GM23338 (cell line): Measurements from ENCODE around the gene CRTC1. TPM values are rescaled to one million over a fixed set of nuclear protein-coding genes. Genes with fewer than 3 reads are reported as not detected.

ENCODE experiments used
- ATAC-seq: fragments of 200-7000 bp; cut with Tn5 transposase; 3 replicates; pipeline ENCODE4 v1.9.1; 2020
- DNase-seq: peaks from one replicate; pipeline ENCODE4 v3.0.0-alpha.2; 2015; ENCODE audit warnings: low spot score
- H2AFZ ChIP-seq: fragments of 200-600 bp; sonication (generic); 2 replicates; pipeline ENCODE4 v1.8.0; 2016; ENCODE audit warnings: antibody characterized with exemption, mild to moderate bottlenecking, moderate library complexity
- H3F3A ChIP-seq: fragments of 200-600 bp; sonication (generic); replicated peaks from 2 replicates; pipeline ENCODE4 v1.8.0; 2017; ENCODE audit warnings: antibody characterized with exemption, mixed run types, low read depth
- H3K27ac ChIP-seq: fragments of 200-600 bp; sonication (generic); 2 replicates; pipeline ENCODE4 v1.6.1; 2016; ENCODE audit warnings: low read depth
- H3K27me3 ChIP-seq: fragments of 200-600 bp; sonication (generic); 2 replicates; pipeline ENCODE4 v1.8.0; 2016; ENCODE audit warnings: mild to moderate bottlenecking, mixed run types, moderate library complexity; ENCODE audit not compliant: insufficient read depth
- H3K36me3 ChIP-seq: fragments of 200-600 bp; sonication (generic); 2 replicates; pipeline ENCODE4 v1.8.0; 2016; ENCODE audit warnings: mild to moderate bottlenecking; ENCODE audit not compliant: insufficient read depth
- H3K4me1 ChIP-seq: fragments of 200-600 bp; sonication (generic); 2 replicates; pipeline ENCODE4 v1.8.0; 2016; ENCODE audit warnings: mild to moderate bottlenecking, moderate library complexity; ENCODE audit not compliant: insufficient read depth
- H3K4me2 ChIP-seq: fragments of 200-600 bp; sonication (generic); 2 replicates; pipeline ENCODE4 v1.7.1; 2017; ENCODE audit warnings: mixed run types
- H3K4me3 ChIP-seq: fragments of 200-600 bp; sonication (generic); 2 replicates; pipeline ENCODE4 v1.6.1; 2016; ENCODE audit warnings: mixed run types
- H3K79me2 ChIP-seq: fragments of 200-600 bp; sonication (generic); replicated peaks from 2 replicates; pipeline ENCODE4 v1.8.0; 2017; ENCODE audit warnings: mild to moderate bottlenecking; ENCODE audit not compliant: insufficient read depth
- H3K9me2 ChIP-seq: fragments of 200-600 bp; sonication (generic); 2 replicates; pipeline ENCODE4 v1.8.0; 2017; ENCODE audit not compliant: insufficient read depth
- H4K20me1 ChIP-seq: fragments of 200-600 bp; sonication (generic); replicated peaks from 2 replicates; pipeline ENCODE4 v1.8.0; 2017; ENCODE audit warnings: mild to moderate bottlenecking; ENCODE audit not compliant: insufficient read depth
- H3K27ac Mint-ChIP-seq: 2 replicates; pipeline ENCODE4 v1.8.0; 2020; ENCODE audit warnings: inconsistent platforms, mild to moderate bottlenecking, moderate library complexity, mixed read lengths
- H3K27me3 Mint-ChIP-seq: 3 replicates; pipeline ENCODE4 v1.8.0; 2022; ENCODE audit warnings: low read depth, mild to moderate bottlenecking, moderate library complexity, mixed read lengths, inconsistent platforms; ENCODE audit not compliant: insufficient read depth, poor library complexity
- H3K36me3 Mint-ChIP-seq: 3 replicates; pipeline ENCODE4 v1.8.0; 2021; ENCODE audit warnings: low read depth, mild to moderate bottlenecking, inconsistent platforms, moderate library complexity, mixed read lengths
- H3K4me1 Mint-ChIP-seq: 3 replicates; pipeline ENCODE4 v1.8.0; 2020; ENCODE audit warnings: mild to moderate bottlenecking, inconsistent platforms, mixed read lengths
- H3K4me3 Mint-ChIP-seq: 3 replicates; pipeline ENCODE4 v1.8.0; 2021; ENCODE audit warnings: moderate library complexity, mild to moderate bottlenecking, inconsistent platforms, mixed read lengths
- H3K9me3 Mint-ChIP-seq: 3 replicates; pipeline ENCODE4 v1.8.0; 2020; ENCODE audit warnings: moderate library complexity, mild to moderate bottlenecking, inconsistent platforms, mixed read lengths
- CREB1 ChIP-seq: fragments of 250-450 bp; sonication (Bioruptor Pico); IDR thresholded peaks from 2 replicates; pipeline ENCODE4 v1.5.0; 2020; ENCODE audit warnings: low read depth, mild to moderate bottlenecking, moderate library complexity
- EZH2 ChIP-seq: fragments of 200-600 bp; sonication (generic); IDR thresholded peaks from one replicate; pipeline ENCODE4 v1.8.0; 2017; ENCODE audit warnings: antibody characterized with exemption, mild to moderate bottlenecking, low read depth; ENCODE audit not compliant: unreplicated experiment
- EZH2phosphoT487 ChIP-seq: fragments of 200-600 bp; sonication (generic); IDR thresholded peaks from one replicate; pipeline ENCODE4 v1.8.1; 2018; ENCODE audit warnings: antibody characterized with exemption; ENCODE audit not compliant: unreplicated experiment
- NANOG ChIP-seq: IDR thresholded peaks from 2 replicates; pipeline ENCODE4 v1.6.1; 2016; ENCODE audit warnings: antibody characterized with exemption, borderline replicate concordance
- ZNF114 ChIP-seq: fragments of 250-450 bp; sonication (Bioruptor Pico); IDR thresholded peaks from 2 replicates; pipeline ENCODE4 v1.5.0; 2020; ENCODE audit warnings: mild to moderate bottlenecking, moderate library complexity
- ZNF331 ChIP-seq: fragments of 250-450 bp; sonication (Bioruptor Pico); IDR thresholded peaks from 2 replicates; pipeline ENCODE4 v1.5.0; 2020; ENCODE audit warnings: low read depth, mild to moderate bottlenecking, moderate library complexity
- polyA plus RNA-seq: library from polyadenylated mRNA; unstranded; fragments of >200 nt; fragmentation: Nextera tagmentation; extraction: Ambion mirVana; gene quantifications from 2 replicates; pipeline ENCODE4 v1.2.1, GENCODE V29; 2016
- total RNA-seq: library from RNA; depleted of rRNA; stranded (reverse); fragments of >200 nt; shearing (Covaris generic); gene quantifications from 2 replicates; pipeline ENCODE4 v1.2.3, GENCODE V29; 2014
- TF ChIP-seq, protein P1 (sequence below): IDR thresholded peaks from 2 replicates; pipeline ENCODE4 v1.6.1; 2016; ENCODE audit warnings: antibody characterized with exemption
- TF ChIP-seq, protein P2 (sequence below), 2 experiments: fragments of 200-600 bp in 1 of 2; sonication (generic) in 1 of 2; conservative IDR thresholded peaks; 2 replicates each; pipeline versions ENCODE4 v1.5.1 to v1.6.1; 2016 to 2017; ENCODE audit warnings: antibody characterized with exemption in 2 of 2, low read depth in 2 of 2, mild to moderate bottlenecking in 2 of 2, moderate library complexity in 1 of 2
- TF ChIP-seq, protein P3 (sequence below): IDR thresholded peaks from one replicate; pipeline ENCODE4 v1.6.1; 2018; ENCODE audit warnings: antibody characterized with exemption; ENCODE audit not compliant: unreplicated experiment

CRTC1 gene
- total and polyA plus RNA-seq, 2 experiments from 2014 or later, result 5.4 to 8.4 TPM

DNA sequence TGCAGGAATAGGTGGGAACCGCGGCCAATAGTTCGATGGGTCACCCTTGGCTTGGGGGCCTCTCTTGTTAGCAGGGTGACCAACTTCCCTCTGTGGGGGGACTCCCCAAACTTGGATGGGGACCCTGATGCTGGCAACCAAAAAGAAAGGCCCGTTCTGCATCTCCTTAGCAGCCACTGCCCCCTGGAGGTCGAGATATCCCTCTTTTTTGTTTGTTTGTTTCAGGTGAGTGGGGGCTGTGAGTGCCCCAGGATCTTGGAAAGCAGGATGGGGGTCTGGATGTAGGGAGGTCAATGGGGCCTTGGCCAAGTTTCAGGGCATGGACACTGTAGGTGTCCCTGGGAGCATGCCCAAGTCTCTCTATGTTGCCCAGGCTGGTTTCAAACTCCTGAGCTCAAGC, 7.7 kb upstream of the CRTC1 start:
- ATAC-seq, result peak; percentile 27
- Histone ChIP-seq H3K4me2 (no peak overlapping the region), H3K4me3 (no peak overlapping the region), H3F3A (peaks cover 23% of the 10 kb centered on the region), H3K27me3 (no peaks in the 10 kb centered on the region), H3K36me3 (no peaks in the 10 kb centered on the region), H4K20me1 (no peaks in the 10 kb centered on the region), H3K79me2 (no peaks in the 10 kb centered on the region), H3K27ac (no peak overlapping the region), H2AFZ (no peak overlapping the region), H3K4me1 (peaks cover 16% of the 10 kb centered on the region), H3K9me2 (no peaks in the 10 kb centered on the region)
- Mint-ChIP-seq H3K4me1 (peaks cover 24% of the 10 kb centered on the region), H3K36me3 (no peaks in the 10 kb centered on the region), H3K27me3 (peaks cover 20% of the 10 kb centered on the region), H3K9me3 (no peaks in the 10 kb centered on the region), H3K4me3 (no peak overlapping the region), H3K27ac (no peak overlapping the region)
- DNase-seq, result peak; percentile 84
- TF ChIP-seq, protein P1, sequence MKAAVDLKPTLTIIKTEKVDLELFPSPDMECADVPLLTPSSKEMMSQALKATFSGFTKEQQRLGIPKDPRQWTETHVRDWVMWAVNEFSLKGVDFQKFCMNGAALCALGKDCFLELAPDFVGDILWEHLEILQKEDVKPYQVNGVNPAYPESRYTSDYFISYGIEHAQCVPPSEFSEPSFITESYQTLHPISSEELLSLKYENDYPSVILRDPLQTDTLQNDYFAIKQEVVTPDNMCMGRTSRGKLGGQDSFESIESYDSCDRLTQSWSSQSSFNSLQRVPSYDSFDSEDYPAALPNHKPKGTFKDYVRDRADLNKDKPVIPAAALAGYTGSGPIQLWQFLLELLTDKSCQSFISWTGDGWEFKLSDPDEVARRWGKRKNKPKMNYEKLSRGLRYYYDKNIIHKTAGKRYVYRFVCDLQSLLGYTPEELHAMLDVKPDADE, result no peak
- TF ChIP-seq ZNF114 (CRISPR knock-in tag), result no peak
- TF ChIP-seq, protein P2, sequence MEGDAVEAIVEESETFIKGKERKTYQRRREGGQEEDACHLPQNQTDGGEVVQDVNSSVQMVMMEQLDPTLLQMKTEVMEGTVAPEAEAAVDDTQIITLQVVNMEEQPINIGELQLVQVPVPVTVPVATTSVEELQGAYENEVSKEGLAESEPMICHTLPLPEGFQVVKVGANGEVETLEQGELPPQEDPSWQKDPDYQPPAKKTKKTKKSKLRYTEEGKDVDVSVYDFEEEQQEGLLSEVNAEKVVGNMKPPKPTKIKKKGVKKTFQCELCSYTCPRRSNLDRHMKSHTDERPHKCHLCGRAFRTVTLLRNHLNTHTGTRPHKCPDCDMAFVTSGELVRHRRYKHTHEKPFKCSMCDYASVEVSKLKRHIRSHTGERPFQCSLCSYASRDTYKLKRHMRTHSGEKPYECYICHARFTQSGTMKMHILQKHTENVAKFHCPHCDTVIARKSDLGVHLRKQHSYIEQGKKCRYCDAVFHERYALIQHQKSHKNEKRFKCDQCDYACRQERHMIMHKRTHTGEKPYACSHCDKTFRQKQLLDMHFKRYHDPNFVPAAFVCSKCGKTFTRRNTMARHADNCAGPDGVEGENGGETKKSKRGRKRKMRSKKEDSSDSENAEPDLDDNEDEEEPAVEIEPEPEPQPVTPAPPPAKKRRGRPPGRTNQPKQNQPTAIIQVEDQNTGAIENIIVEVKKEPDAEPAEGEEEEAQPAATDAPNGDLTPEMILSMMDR (conservative IDR thresholded peaks at IDR 0.05; ENCODE audit: low read depth in 2 of 2), result peak; percentile 87 to 90

DNA sequence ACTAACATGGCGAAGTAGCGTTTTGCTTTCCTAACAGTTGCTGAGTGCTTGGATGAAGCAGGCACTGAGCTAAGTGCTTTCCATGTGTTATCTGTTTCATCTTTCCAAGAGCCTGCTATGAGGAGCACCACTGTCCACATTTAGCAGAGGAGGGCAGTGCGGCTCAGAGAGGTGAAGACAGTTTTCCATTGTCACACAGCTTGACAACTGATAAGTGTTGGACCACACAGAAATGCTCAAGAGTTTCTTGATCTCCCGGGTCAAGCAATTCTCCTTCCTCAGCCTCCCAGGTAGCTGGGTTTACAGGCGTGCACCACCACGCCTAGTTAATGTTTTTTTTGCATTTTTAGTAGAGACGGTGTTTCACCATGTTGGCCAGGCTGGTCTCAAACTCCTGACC, 6.8 kb upstream of the CRTC1 start:
- Histone ChIP-seq H3K4me2 (no peak overlapping the region), H3K79me2 (no peaks in the 10 kb centered on the region), H3K27ac (no peak overlapping the region), H3K36me3 (no peaks in the 10 kb centered on the region), H3K9me2 (no peaks in the 10 kb centered on the region), H4K20me1 (no peaks in the 10 kb centered on the region), H3K4me1 (peaks cover 16% of the 10 kb centered on the region), H3F3A (peaks cover 23% of the 10 kb centered on the region), H3K4me3 (no peak overlapping the region), H3K27me3 (no peaks in the 10 kb centered on the region), H2AFZ (no peak overlapping the region)
- H3K27ac Mint-ChIP-seq, result no peak overlapping the region
- H3K36me3 Mint-ChIP-seq, result no peaks in the 10 kb centered on the region
- TF ChIP-seq ZNF114 (CRISPR knock-in tag) (no peak), CREB1 (no peak), NANOG (no peak), EZH2 (no peak), ZNF331 (CRISPR knock-in tag) (no peak)
- H3K4me1 Mint-ChIP-seq, result peaks cover 20% of the 10 kb centered on the region
- no peak overlapping the region; the same call in 2 of the 3 replicates for H3K4me3 Mint-ChIP-seq
- DNase-seq, result no peak
- no peaks in the 10 kb centered on the region for H3K9me3 Mint-ChIP-seq
- ATAC-seq, result no peak
- peaks cover 20% of the 10 kb centered on the region for H3K27me3 Mint-ChIP-seq

DNA sequence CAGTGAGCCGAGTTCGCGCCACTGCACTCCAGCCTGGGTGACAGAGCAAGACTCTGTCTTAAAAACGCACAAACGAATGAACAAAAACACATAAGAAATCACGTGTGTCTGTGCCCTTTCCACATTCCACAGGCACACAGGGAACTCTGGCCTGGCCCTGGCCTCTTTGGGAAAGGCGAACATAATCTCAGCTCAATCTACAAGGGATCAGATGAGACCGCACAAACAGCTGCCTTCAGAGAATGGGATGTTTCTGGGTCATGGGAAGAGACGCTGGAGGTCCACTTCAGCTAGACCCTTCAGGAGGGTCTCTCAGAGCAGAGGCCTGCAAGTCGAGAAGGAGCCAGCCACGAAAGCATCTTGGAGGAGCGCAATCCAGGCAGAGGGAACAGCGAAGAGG, 6.3 kb upstream of the CRTC1 start:
- Mint-ChIP-seq H3K9me3 (no peaks in the 10 kb centered on the region), H3K36me3 (no peaks in the 10 kb centered on the region), H3K4me1 (peaks cover 19% of the 10 kb centered on the region), H3K4me3 (no peak overlapping the region; the same call in 2 of the 3 replicates), H3K27ac (peak overlapping the region; percentile 54; the same call in 1 of the 2 replicates), H3K27me3 (peaks cover 23% of the 10 kb centered on the region)
- ATAC-seq (no peak), DNase-seq (no peak)
- Histone ChIP-seq H3K4me3 (no peak overlapping the region), H2AFZ (no peak overlapping the region), H3K4me1 (peaks cover 16% of the 10 kb centered on the region), H3K79me2 (no peaks in the 10 kb centered on the region), H3K4me2 (no peak overlapping the region), H3K9me2 (no peaks in the 10 kb centered on the region), H3K27ac (no peak overlapping the region), H3K36me3 (no peaks in the 10 kb centered on the region), H3K27me3 (no peaks in the 10 kb centered on the region), H3F3A (peaks cover 21% of the 10 kb centered on the region), H4K20me1 (no peaks in the 10 kb centered on the region)
- TF ChIP-seq EZH2phosphoT487 (no peak), ZNF114 (CRISPR knock-in tag) (no peak), ZNF331 (CRISPR knock-in tag) (no peak), EZH2 (no peak)
- TF ChIP-seq, protein P3, sequence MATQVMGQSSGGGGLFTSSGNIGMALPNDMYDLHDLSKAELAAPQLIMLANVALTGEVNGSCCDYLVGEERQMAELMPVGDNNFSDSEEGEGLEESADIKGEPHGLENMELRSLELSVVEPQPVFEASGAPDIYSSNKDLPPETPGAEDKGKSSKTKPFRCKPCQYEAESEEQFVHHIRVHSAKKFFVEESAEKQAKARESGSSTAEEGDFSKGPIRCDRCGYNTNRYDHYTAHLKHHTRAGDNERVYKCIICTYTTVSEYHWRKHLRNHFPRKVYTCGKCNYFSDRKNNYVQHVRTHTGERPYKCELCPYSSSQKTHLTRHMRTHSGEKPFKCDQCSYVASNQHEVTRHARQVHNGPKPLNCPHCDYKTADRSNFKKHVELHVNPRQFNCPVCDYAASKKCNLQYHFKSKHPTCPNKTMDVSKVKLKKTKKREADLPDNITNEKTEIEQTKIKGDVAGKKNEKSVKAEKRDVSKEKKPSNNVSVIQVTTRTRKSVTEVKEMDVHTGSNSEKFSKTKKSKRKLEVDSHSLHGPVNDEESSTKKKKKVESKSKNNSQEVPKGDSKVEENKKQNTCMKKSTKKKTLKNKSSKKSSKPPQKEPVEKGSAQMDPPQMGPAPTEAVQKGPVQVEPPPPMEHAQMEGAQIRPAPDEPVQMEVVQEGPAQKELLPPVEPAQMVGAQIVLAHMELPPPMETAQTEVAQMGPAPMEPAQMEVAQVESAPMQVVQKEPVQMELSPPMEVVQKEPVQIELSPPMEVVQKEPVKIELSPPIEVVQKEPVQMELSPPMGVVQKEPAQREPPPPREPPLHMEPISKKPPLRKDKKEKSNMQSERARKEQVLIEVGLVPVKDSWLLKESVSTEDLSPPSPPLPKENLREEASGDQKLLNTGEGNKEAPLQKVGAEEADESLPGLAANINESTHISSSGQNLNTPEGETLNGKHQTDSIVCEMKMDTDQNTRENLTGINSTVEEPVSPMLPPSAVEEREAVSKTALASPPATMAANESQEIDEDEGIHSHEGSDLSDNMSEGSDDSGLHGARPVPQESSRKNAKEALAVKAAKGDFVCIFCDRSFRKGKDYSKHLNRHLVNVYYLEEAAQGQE, result no peak
- TF ChIP-seq, protein P1, result no peak
